ENCODE data around the gene SLC6A12. TPM values are rescaled to one million over a fixed set of nuclear protein-coding genes. Genes with fewer than 3 reads are reported as not detected.

SLC6A12 gene
- total RNA-seq, 1 experiment from 2014 or later, result 0.79 TPM

DNA sequence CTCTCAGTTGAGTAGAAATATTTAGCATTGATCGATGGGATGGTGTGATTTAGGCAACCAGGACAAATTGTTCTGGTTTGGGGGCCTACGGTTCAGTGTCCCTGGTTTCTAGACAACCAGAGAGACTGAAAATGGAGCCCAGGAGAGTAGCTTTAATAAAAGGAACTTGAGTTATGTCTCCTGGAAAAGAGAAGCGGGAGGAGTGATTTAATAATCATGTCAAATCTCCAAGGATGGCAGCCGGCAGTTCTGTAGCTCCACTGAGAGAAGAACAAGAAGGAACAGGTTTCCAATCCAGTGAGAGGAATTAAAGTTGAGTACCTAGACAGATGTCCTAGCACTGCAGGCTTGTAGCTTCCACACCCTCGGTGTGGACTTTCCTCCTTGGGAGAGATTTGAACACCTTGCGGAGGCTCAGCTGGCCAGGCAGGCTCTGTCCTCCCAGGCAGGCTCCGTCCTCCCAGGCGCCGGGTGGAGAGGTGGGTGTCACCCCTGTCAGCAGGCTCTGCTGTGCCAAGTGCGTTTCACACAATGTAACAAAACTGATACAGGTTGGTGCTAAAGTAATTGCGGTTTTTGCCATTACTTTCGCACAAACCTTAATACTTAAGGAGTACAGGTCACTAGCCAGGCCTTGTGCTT is 45.9 kb downstream of the SLC6A12 start:
- no peaks in the 10 kb centered on the region for H3K9me3 Mint-ChIP-seq
- no peak for DNase-seq (ENCODE audit: low spot score)
- TF ChIP-seq, protein P1, sequence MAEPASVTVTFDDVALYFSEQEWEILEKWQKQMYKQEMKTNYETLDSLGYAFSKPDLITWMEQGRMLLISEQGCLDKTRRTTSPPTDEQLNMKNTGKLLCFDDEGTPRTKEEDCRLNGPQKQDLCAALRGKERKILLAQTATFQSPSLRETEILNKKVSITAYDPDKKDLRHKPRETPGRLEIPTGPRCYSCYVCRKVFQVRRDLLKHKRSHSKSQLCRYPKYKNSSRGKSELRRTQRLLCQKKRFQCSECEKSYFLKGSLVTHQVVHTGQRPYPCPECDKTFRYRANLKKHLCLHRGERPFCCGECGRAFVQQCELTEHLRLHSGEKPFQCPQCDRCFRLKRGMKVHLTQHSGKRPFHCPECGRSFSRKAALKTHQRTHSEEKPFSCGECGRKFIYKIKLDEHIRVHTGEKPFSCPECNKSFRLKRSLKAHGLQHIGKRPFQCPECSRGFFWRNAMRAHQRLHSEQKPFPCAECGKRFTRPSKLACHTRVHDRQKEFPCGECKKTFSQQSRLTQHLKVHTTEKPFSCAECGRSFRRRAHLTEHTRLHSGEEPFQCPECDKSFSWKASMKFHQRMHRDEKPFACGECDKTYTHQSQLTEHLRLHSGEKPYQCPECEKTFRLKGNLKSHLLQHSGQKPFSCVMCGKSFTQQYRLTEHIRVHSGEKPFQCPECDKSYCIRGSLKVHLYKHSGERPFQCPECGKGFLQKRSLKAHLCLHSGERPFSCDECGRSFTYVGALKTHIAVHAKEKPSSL (CRISPR knock-in tag; conservative IDR thresholded peaks at IDR 0.05), result no peak
- TF ChIP-seq, protein P2, sequence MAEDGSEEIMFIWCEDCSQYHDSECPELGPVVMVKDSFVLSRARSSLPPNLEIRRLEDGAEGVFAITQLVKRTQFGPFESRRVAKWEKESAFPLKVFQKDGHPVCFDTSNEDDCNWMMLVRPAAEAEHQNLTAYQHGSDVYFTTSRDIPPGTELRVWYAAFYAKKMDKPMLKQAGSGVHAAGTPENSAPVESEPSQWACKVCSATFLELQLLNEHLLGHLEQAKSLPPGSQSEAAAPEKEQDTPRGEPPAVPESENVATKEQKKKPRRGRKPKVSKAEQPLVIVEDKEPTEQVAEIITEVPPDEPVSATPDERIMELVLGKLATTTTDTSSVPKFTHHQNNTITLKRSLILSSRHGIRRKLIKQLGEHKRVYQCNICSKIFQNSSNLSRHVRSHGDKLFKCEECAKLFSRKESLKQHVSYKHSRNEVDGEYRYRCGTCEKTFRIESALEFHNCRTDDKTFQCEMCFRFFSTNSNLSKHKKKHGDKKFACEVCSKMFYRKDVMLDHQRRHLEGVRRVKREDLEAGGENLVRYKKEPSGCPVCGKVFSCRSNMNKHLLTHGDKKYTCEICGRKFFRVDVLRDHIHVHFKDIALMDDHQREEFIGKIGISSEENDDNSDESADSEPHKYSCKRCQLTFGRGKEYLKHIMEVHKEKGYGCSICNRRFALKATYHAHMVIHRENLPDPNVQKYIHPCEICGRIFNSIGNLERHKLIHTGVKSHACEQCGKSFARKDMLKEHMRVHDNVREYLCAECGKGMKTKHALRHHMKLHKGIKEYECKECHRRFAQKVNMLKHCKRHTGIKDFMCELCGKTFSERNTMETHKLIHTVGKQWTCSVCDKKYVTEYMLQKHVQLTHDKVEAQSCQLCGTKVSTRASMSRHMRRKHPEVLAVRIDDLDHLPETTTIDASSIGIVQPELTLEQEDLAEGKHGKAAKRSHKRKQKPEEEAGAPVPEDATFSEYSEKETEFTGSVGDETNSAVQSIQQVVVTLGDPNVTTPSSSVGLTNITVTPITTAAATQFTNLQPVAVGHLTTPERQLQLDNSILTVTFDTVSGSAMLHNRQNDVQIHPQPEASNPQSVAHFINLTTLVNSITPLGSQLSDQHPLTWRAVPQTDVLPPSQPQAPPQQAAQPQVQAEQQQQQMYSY (CRISPR knock-in tag; IDR thresholded peaks at IDR 0.05), result no peak
- TF ChIP-seq FOXJ3 (CRISPR knock-in tag; IDR thresholded peaks at IDR 0.05; ENCODE audit: borderline replicate concordance) (no peak), GTF2I (CRISPR knock-in tag; conservative IDR thresholded peaks at IDR 0.05) (no peak), ZNF396 (CRISPR knock-in tag; IDR thresholded peaks at IDR 0.05; ENCODE audit: borderline replicate concordance) (no peak), ZNF263 (CRISPR knock-in tag; IDR thresholded peaks at IDR 0.05; ENCODE audit: low read depth) (no peak), TEAD4 (CRISPR knock-in tag; IDR thresholded peaks at IDR 0.05) (no peak)
- TF ChIP-seq, protein P3, sequence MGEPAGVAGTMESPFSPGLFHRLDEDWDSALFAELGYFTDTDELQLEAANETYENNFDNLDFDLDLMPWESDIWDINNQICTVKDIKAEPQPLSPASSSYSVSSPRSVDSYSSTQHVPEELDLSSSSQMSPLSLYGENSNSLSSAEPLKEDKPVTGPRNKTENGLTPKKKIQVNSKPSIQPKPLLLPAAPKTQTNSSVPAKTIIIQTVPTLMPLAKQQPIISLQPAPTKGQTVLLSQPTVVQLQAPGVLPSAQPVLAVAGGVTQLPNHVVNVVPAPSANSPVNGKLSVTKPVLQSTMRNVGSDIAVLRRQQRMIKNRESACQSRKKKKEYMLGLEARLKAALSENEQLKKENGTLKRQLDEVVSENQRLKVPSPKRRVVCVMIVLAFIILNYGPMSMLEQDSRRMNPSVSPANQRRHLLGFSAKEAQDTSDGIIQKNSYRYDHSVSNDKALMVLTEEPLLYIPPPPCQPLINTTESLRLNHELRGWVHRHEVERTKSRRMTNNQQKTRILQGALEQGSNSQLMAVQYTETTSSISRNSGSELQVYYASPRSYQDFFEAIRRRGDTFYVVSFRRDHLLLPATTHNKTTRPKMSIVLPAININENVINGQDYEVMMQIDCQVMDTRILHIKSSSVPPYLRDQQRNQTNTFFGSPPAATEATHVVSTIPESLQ (CRISPR knock-in tag; IDR thresholded peaks at IDR 0.05), result no peak
- TF ChIP-seq, protein P4, sequence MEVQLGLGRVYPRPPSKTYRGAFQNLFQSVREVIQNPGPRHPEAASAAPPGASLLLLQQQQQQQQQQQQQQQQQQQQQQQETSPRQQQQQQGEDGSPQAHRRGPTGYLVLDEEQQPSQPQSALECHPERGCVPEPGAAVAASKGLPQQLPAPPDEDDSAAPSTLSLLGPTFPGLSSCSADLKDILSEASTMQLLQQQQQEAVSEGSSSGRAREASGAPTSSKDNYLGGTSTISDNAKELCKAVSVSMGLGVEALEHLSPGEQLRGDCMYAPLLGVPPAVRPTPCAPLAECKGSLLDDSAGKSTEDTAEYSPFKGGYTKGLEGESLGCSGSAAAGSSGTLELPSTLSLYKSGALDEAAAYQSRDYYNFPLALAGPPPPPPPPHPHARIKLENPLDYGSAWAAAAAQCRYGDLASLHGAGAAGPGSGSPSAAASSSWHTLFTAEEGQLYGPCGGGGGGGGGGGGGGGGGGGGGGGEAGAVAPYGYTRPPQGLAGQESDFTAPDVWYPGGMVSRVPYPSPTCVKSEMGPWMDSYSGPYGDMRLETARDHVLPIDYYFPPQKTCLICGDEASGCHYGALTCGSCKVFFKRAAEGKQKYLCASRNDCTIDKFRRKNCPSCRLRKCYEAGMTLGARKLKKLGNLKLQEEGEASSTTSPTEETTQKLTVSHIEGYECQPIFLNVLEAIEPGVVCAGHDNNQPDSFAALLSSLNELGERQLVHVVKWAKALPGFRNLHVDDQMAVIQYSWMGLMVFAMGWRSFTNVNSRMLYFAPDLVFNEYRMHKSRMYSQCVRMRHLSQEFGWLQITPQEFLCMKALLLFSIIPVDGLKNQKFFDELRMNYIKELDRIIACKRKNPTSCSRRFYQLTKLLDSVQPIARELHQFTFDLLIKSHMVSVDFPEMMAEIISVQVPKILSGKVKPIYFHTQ (CRISPR knock-in tag; IDR thresholded peaks at IDR 0.05), result no peak
- TF ChIP-seq, protein P5, sequence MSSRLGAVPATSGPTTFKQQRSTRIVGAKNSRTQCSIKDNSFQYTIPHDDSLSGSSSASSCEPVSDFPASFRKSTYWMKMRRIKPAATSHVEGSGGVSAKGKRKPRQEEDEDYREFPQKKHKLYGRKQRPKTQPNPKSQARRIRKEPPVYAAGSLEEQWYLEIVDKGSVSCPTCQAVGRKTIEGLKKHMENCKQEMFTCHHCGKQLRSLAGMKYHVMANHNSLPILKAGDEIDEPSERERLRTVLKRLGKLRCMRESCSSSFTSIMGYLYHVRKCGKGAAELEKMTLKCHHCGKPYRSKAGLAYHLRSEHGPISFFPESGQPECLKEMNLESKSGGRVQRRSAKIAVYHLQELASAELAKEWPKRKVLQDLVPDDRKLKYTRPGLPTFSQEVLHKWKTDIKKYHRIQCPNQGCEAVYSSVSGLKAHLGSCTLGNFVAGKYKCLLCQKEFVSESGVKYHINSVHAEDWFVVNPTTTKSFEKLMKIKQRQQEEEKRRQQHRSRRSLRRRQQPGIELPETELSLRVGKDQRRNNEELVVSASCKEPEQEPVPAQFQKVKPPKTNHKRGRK (CRISPR knock-in tag; IDR thresholded peaks at IDR 0.05; ENCODE audit: borderline replicate concordance), result no peak
- TF ChIP-seq, protein P6, sequence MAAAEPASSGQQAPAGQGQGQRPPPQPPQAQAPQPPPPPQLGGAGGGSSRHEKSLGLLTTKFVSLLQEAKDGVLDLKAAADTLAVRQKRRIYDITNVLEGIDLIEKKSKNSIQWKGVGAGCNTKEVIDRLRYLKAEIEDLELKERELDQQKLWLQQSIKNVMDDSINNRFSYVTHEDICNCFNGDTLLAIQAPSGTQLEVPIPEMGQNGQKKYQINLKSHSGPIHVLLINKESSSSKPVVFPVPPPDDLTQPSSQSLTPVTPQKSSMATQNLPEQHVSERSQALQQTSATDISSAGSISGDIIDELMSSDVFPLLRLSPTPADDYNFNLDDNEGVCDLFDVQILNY (CRISPR knock-in tag; IDR thresholded peaks at IDR 0.05), result no peak
- ATAC-seq, result no peak
- peaks cover 57% of the 10 kb centered on the region for H3K4me1 Mint-ChIP-seq
- peaks cover 8% of the 10 kb centered on the region for H3K27me3 Mint-ChIP-seq (ENCODE audit: low read depth)
- POLR2A ChIA-PET, result interaction anchor here (0.6 kb wide), 1 partner anchor 36 kb away, joined by 3 read pairs; no protein-coding TSS in a partner anchor
- no peaks in the 10 kb centered on the region for H3K36me3 Mint-ChIP-seq
- no peak overlapping the region for H3K4me3 Mint-ChIP-seq
- CTCF ChIA-PET, result interaction anchor here (1.2 to 4.4 kb wide), 5 partner anchors 11 to 52 kb away, joined by 3 to 28 read pairs (median 8); no protein-coding TSS in a partner anchor
- H3K27ac Mint-ChIP-seq, result no peak overlapping the region
